BE2C (cell line): ENCODE measurements around the gene ZFYVE16.

Experiments used
- DNase-seq: peaks from one replicate; pipeline ENCODE4 v3.0.0-alpha.2; 2020
- H3K27me3 ChIP-seq: fragments of 250-450 bp; sonication (Bioruptor Pico); 2 replicates; pipeline ENCODE4 v1.5.1; 2020; ENCODE audit warnings: mild to moderate bottlenecking
- H3K36me3 ChIP-seq: fragments of 250-450 bp; sonication (Bioruptor Pico); 2 replicates; pipeline ENCODE4 v1.5.1; 2020; ENCODE audit warnings: mild to moderate bottlenecking
- H3K4me1 ChIP-seq: fragments of 250-450 bp; sonication (Bioruptor Pico); 2 replicates; pipeline ENCODE4 v1.5.1; 2020
- H3K4me3 ChIP-seq: 2 replicates; pipeline ENCODE4 v1.5.1; 2011; ENCODE audit warnings: low read depth, low read length
- H3K9me3 ChIP-seq: fragments of 250-450 bp; sonication (Bioruptor Pico); 2 replicates; pipeline ENCODE4 v1.5.1; 2020
- CTCF ChIP-seq: IDR thresholded peaks from 2 replicates; pipeline ENCODE4 v1.5.1; 2012; ENCODE audit warnings: mild to moderate bottlenecking, low read depth, low read length

The ZFYVE16 gene

GRCh38 chr5:80503641-80504040 is 95.8 kb downstream of the ZFYVE16 start:
- no peak overlapping the region for H3K4me3 ChIP-seq
- no peak for DNase-seq
- no peaks in the 10 kb centered on the region for H3K9me3 ChIP-seq
- no peak for TF ChIP-seq CTCF
- no peaks in the 10 kb centered on the region for H3K36me3 ChIP-seq
- H3K4me1 ChIP-seq, result no peaks in the 10 kb centered on the region
- H3K27me3 ChIP-seq, result no peaks in the 10 kb centered on the region

- no peaks in the 10 kb centered on the region for H3K9me3 ChIP-seq
- H3K27me3 ChIP-seq, result no peaks in the 10 kb centered on the region
- TF ChIP-seq CTCF, result no peak
- no peaks in the 10 kb centered on the region for H3K36me3 ChIP-seq
- DNase-seq, result no peak
- no peak overlapping the region for H3K4me3 ChIP-seq
- H3K4me1 ChIP-seq, result no peaks in the 10 kb centered on the region
These were observed 97.0 kb downstream of the ZFYVE16 start for GRCh38 chr5:80504833-80505232.

- TF ChIP-seq CTCF, result no peak
- Histone ChIP-seq H3K36me3 (no peaks in the 10 kb centered on the region), H3K4me1 (no peaks in the 10 kb centered on the region), H3K27me3 (no peaks in the 10 kb centered on the region), H3K9me3 (no peaks in the 10 kb centered on the region), H3K4me3 (no peak overlapping the region)
- DNase-seq, result no peak
These were observed 99.8 kb downstream of the ZFYVE16 start for GRCh38 chr5:80507663-80508062.

GRCh38 chr5:80508844-80509243 is 101.0 kb downstream of the ZFYVE16 start:
- Histone ChIP-seq H3K4me3 (no peak overlapping the region), H3K4me1 (no peaks in the 10 kb centered on the region), H3K36me3 (no peaks in the 10 kb centered on the region), H3K9me3 (no peaks in the 10 kb centered on the region), H3K27me3 (no peaks in the 10 kb centered on the region)
- no peak for DNase-seq
- TF ChIP-seq CTCF, result no peak

GRCh38 chr5:80509362-80509761 is 101.5 kb downstream of the ZFYVE16 start:
- Histone ChIP-seq H3K4me3 (no peak overlapping the region), H3K36me3 (no peaks in the 10 kb centered on the region), H3K27me3 (no peaks in the 10 kb centered on the region), H3K9me3 (no peaks in the 10 kb centered on the region), H3K4me1 (no peaks in the 10 kb centered on the region)
- no peak for TF ChIP-seq CTCF
- no peak for DNase-seq

GRCh38 chr5:80516826-80517225 is 109.0 kb downstream of the ZFYVE16 start:
- Histone ChIP-seq H3K27me3 (no peaks in the 10 kb centered on the region), H3K9me3 (no peaks in the 10 kb centered on the region), H3K36me3 (no peaks in the 10 kb centered on the region), H3K4me3 (no peak overlapping the region), H3K4me1 (no peaks in the 10 kb centered on the region)
- DNase-seq, result no peak
- TF ChIP-seq CTCF, result no peak
